HG02970 (cell line): ENCODE measurements around the gene TCF4.

Experiments used
- ATAC-seq: cut with Tn5 transposase; IDR thresholded peaks from one replicate; pipeline ENCODE4 v1.9.1; 2021; ENCODE audit warnings: mild to moderate bottlenecking, moderate library complexity, moderate number of reproducible peaks; ENCODE audit not compliant: unreplicated experiment, low FRiP score

The TCF4 gene

DNA sequence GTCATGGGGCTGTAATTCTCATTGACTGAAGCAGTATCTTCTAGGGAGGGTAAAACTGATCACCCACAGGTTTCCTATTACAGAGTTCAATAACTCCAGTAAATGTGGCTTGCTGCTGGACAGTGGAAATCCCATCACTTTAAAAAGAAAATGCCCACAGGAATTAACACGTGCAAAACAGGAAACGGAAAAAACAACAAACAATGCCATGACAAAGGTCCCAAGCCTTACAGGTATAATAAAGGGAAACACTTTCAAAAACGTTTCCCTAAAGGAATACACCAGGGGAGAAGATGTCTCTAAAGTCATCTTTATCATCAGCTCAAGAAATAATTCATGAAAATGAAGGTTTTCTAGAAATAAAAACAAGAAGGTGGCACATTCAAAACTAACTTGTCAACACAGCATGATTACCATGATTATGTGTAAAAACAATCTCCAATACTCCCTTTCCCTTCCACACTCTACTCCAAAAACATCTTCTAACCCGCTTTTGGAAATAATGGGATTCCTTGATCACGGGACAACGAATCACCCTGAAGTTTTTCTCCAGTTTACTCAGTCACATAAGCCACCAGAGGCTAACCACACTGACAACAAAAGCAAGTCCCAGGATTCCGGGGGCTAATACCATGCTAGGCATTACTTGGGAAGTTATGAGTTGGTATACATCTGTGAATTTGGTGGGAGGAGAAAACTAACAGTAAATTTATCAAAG, 167.9 kb downstream of the TCF4 start:
- ATAC-seq: no peak

DNA sequence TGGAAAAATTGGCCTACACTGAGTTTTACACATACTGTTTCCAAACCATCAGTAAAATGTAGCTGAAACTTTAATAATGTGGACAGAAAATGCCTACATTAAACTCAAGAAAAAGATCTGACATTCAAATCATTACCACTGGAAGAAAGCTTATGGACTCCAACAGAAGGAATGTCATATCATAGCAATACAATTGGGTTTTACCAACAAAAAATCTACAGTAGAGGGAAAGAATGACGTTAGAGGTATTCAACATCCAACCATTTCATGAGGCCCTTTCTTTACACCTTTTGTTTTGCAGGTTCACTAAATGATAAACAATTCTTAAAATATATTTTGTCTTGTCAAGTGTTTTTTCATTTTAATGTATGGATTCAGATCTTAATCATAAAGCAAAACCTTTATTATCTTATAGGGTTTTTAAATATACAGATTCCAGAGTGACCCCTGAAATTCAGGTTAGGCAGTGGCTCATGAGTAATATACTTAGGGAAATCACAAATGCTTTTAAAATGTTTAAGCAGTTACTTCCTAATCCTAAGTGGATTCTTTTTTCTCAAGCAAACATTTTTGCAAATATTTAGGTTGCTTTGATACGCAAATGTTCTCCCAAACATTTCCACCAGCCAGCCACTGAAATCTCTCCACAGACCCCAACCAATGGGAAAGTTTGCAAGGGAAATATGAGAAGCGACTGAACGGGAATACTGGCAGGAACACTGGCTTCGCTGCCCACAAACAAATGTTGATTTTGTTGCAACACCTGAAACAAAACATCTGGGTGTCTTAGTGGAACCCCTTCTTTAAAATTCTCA, 168.7 kb downstream of the TCF4 start:
- ATAC-seq: no peak

DNA sequence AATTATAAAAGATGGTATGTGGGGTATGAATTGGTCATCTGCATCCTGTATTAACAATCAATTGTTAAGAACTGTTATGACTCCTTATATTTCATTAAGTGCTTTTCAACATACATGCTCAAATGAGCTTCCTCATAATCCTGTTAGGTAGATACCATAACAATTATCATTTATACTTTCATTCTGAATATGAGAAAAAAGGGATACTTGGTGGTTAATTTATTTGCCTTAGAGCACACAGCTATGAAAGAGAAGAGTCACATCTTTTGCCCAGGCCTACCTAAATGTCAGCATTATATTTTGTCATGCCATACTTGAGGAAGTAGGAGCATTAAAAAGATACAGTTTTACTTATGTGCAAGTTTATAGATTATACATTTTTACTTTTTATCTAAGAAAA, 169.6 kb downstream of the TCF4 start:
- ATAC-seq: no peak

DNA sequence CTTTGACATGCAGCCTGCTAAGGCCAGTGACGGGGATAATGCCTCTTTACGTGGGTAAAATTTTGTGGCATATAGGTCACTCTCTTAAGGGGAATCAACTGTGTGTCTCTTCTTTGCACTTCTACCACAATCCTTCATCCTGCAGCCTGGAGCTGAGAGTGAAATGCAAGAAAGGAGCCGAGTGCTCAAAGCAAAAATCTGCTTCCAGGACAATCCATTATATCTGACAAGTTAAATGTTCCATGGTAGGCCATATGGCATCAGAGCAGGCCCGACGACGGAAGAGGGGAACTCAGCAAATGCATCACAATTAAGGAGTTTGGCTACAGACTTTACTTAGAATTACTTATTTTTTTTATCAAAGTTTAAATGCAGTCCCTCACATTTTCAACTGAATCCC, 171.2 kb downstream of the TCF4 start:
- ATAC-seq: no peak

DNA sequence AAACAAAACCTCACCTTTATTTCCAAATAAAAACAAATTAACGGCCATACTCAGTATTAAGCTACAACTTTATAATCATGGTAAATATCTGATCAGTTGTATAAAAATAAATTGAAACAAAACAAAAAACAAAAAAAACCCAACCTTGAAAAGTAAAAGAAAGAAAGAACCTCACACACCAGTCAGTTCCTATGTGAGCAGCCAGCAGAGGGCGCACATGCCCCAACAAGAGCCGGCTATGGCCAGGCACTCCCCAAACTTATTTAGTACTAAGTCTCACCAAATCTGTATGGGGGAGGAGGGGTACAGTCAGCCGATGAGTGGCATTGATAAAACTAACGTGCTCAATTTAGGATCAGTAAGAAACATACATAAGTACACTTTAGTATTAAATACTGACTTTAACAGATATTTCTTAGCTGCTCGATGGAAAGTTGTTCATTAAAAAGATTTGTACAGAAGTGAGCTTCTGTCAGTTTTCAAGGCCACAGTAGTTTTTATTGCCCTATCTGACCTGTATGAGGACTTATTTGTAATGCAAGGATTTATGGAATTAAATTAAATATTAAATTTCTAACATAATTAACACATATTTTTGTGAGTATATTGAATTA, 172.6 kb downstream of the TCF4 start:
- no peak for ATAC-seq

DNA sequence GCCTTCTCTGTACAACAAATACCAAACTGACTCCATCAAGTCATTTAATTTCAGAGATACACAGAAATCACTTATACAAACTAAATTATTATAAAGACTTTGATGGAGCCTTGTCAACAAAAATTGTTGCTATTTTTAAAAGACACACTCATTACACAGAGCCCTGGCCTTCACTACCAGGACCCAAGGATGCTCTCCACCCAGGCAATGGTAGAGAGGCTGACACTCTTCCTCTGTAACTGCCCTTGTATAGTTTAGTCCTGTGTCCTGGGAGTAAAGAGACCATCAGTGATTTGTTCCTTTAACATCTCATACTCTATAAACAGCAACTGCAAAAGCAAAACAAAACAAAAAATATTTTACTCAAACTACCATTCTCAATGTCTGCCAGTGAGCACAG, 173.5 kb downstream of the TCF4 start:
- ATAC-seq: no peak

DNA sequence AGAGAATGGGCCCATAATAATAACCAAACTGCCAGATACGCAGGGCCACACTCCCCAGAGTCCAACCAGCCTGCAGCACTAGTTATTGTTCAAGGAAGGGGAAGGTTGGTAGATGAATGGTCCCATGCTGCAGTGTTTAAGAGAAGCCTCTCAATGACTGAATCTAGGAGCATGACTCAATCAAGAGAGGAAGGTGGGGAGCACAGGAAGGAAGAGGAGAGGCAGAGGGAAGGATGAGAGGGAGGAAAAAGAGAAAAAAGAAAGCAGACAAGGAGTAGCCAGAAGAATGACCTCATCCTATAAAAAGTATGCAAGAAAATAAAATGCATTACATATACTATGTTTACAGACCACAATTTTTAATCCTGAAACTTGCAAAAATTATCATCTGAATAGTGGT, 174.5 kb downstream of the TCF4 start:
- no peak for ATAC-seq

DNA sequence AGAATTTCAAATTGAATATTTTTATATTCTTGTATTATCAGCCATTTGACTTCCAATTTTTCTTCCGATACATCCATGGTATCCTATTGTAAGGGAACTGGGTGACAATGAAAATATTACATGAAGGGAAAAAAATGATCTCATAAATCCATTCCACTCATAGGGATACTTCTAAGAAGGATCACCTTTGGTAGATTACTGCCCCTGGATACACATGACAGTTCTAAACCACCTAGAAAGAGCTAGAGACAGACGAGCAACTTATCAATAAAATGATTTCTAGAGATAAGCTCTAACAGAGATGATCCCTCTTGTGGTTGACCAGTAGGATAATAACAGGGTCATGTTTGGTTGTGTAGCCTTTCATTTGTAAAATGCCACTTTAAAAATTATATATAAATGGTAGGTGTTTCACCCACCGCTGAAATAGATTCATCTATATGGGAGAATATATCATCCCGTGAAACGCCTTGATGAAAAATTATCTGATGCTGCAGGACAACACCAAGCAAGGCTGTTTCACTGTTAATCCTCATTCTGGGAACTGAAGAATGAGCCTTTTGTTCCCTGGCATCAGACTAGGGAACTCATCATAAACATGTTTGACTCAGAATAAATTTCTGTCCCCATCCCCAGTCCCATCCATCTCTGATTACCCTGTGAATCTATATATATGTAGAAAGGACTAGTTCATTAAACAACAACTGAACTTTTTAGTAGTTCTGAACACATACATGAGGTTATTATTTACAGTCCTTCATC, 180.0 kb downstream of the TCF4 start:
- no peak for ATAC-seq

DNA sequence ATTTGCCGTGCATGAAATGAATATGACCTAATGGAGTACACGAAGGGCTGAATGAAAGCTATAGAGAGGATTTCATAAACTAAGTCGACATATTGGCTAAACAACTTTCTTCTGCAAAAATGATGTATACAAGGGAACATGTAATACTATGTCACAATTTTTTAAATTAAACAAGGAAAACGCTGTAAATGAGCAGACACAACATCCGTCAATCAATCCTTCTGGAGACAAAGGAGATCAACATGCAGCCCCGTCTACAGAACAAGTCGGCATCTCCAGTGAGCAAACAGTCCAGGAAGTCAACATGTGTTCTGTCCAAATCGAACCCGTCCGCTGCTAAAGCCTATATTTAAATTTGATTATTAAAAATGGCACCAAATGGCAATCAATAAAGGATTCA, 180.8 kb downstream of the TCF4 start:
- no peak for ATAC-seq

DNA sequence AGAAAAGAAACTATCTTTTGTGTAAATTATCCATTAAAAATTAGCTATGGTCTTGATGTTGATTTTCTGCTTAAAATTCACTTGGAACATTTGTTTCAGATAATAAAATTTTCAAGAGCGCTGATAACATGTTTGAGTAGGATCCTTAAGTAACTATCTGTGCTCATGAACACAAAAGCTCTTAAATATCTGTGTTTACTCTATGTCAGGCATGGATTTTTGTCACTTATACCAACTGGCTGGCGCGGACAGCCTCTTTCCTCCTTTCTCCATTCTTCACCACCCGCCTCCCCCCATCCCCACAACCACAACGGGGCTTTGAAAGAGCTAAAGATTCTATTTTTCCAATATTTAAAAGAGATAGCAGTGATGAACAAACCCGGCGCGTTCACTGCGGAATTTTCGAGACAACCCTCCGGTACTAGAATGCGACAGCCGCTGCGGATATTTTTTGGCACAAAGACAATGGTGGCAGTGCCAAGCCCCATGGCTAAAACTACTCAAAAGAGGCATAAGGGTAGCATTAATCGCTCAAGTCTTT, 181.5 kb downstream of the TCF4 start:
- no peak for ATAC-seq

DNA sequence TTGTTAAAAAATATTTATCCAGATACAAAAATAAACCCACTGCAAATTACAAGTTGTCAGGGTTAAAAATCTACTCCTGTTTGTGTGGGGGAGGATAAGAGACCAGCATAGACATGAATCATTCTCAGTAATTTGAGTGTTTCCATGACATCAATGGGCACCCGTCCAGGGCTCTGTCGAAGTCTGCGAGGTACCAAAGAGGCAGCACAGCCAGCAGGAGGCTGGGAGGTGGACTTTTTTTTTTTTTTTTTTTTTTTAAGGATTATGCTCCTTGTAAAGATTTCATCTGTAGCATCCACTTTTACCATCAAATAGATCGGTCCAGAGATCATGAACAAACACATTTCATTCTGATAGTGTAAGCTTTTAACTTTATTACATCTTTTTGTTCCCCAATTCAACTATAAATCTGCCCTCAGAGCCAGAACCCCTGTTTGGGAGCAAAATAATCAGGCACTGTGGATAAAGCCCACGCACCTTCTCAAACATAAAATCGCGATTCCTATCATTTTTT, 182.0 kb downstream of the TCF4 start:
- no peak for ATAC-seq

DNA sequence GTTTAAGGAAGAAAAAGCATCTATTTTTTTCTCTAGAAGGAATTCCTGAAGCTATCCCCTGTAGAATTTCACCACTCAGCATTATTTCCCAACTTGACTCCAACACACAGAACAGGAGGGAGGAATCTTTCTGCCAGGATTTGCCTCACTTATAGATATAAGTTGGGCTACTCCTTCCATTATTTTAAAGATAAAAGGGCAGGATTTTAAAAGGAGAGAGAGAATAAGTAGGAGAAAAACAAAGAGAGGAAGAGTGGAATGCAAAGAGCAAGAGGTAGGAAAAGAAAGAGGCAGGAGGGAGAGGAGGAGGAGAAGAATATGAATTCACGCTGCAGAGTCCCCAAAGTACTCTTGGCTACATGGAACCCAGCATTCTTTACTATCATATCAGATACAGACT, 182.5 kb downstream of the TCF4 start:
- ATAC-seq: no peak

DNA sequence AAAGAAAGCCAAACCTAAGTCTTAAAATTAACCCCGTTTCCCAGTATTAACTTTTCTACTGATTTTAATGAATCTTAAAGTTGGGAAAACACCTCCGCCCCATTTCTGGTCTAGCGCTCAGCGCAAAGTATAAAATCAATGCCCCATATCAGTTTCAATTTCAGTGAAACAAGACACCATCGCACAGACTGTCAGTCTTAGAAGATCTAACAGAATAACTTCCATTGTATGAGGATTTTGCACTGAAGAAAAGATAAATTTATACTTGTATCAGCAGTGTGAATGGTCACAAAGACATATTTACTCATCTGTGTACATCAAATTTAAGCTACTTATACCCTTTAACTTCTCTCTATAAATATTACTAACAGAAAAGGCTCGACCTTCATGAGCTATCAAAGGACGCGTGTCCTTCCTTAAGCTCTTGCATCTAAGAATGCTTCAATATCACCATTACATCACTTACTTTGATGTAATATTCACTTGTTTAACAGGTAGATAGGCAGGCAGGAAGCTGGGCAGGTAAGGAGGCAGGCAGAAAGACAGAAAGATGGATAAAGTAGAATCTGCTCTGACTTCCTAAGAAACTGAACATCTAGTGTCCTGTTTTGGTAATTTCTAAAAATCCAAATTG, 183.0 kb downstream of the TCF4 start:
- ATAC-seq: no peak

DNA sequence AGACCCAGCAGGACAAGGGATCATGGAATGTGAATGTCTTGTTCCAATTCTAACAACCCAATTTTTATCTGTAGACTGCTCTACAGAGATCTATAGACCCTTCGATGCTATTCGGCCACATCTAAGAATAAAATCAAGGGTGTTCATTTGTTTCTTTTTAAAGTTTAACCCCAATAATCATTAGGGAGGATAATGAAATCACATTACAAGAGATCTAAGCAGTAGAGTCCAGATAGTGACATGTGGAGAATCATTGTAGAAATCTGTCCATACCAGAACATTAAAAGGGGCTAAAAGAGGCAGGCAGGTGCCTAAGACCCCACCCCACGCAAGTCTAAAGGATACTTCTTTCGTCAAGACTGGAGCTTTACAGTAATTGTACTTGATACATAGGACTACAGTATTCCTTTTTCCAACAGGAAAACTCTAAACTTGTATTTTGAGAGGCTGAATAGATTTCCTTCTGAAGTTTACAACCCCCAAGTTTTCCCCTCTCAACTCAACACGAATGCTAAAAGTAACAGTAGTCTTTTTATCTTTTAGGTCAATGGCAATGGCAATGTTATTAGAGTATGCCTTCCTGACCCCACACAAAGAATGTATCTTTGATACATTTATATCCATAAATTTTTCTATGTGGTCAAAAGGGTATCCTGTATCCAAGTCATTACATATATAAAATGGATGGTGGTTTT, 183.7 kb downstream of the TCF4 start:
- no peak for ATAC-seq

DNA sequence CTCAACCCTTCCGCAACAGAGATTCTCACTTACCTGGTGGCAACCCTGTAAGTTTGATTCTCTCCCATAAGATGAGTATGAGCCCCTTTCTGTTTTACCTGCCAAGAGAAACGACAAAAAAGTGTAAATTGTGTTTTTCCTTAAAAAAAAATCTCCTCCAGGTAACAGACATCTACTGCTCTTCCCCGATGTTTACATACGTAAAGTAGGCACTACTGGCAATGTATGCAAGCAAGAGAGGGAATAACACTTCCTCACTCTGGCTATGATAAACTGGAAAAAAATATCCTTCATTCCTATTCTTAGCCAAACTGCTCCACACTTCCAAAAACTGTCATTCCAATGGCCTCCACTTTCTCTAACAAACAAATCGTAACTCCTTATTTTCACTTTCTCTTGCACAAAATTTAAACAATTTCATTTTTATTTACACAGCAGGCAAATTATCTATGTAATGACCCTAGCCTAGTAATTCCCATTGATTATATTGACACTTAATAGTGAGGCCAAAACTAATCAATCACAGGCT, 184.5 kb downstream of the TCF4 start:
- no peak for ATAC-seq

DNA sequence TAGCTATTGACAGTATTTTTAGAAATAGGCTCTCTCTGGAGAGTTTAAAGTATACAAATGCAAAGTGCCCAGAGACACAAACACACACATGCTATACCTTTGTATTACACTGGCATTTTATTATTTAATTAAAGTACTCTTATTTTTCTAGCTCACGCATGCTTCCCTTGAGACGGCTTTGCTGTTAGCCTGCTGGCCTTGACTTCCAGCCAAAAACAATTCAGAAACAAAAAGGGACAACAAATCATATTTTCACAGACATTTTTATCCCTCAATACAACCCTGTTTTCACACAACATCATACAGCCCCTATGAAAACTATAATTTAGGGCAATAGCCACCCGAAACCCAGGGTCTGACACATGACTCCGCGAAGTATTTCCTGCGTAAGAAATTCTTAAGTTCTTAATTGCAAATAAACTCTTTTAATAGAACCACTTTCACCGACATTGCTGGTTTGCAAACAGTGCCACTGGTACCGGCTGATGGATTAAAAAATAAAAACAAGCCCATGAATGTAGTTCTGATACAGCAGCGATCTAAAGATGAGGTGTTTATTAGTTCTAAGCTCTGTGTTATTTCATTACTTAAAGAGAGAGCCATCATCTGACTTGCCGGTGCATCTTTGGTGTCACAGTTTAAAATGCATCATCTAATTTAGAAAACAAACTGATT, 185.1 kb downstream of the TCF4 start:
- ATAC-seq: no peak

DNA sequence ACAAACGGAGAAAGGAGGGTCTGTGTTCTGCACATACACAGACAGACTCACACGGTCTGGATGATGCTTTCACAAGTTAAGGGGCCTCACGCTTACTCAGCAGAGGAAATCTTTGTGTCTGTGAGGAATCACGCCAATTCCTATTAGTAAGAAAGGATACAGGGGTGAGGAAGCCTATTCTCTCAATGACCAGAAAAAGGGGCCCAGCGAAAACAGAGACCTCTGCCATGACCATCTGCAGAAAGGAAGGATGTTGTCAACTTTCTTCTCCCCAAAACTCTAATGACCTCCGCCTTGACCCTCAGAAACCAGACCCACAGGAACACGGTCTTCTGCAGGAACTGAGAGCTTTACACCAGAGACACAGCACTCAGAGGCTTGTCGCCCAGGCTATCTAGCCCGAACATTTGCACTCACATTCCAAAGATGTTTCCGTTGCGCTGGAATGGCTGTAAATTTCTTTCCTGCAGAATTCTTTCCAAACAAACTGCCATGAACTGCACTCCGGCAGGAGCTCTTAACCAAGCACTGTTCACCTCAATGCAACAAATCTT, 186.3 kb downstream of the TCF4 start:
- ATAC-seq: no peak
